HT-29 (cell line): ENCODE data around the gene SYNPO. TPM values are rescaled to one million over a fixed set of nuclear protein-coding genes. Genes with fewer than 3 reads are reported as not detected.

Source experiments
- DNase-seq: peaks from one replicate; pipeline ENCODE4 v3.0.0-alpha.2; 2015; ENCODE audit warnings: low spot score
- total RNA-seq: library from RNA; depleted of rRNA; stranded (reverse); fragments of >200 nt; shearing (Covaris generic); gene quantifications from 2 replicates; pipeline ENCODE4 v1.2.3, GENCODE V29; 2014; rRNA removed

SYNPO gene, protein sequence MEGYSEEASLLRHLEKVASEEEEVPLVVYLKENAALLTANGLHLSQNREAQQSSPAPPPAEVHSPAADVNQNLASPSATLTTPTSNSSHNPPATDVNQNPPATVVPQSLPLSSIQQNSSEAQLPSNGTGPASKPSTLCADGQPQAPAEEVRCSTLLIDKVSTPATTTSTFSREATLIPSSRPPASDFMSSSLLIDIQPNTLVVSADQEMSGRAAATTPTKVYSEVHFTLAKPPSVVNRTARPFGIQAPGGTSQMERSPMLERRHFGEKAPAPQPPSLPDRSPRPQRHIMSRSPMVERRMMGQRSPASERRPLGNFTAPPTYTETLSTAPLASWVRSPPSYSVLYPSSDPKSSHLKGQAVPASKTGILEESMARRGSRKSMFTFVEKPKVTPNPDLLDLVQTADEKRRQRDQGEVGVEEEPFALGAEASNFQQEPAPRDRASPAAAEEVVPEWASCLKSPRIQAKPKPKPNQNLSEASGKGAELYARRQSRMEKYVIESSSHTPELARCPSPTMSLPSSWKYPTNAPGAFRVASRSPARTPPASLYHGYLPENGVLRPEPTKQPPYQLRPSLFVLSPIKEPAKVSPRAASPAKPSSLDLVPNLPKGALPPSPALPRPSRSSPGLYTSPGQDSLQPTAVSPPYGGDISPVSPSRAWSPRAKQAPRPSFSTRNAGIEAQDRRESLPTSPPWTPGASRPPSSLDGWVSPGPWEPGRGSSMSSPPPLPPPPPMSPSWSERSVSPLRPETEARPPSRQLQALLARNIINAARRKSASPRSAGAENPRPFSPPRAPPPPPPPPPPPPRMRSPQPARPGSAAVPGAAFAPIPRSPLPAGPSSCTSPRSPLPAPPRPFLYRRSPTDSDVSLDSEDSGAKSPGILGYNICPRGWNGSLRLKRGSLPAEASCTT
- total RNA-seq = 0.44 and 0.56 TPM in 2 replicates

DNA sequence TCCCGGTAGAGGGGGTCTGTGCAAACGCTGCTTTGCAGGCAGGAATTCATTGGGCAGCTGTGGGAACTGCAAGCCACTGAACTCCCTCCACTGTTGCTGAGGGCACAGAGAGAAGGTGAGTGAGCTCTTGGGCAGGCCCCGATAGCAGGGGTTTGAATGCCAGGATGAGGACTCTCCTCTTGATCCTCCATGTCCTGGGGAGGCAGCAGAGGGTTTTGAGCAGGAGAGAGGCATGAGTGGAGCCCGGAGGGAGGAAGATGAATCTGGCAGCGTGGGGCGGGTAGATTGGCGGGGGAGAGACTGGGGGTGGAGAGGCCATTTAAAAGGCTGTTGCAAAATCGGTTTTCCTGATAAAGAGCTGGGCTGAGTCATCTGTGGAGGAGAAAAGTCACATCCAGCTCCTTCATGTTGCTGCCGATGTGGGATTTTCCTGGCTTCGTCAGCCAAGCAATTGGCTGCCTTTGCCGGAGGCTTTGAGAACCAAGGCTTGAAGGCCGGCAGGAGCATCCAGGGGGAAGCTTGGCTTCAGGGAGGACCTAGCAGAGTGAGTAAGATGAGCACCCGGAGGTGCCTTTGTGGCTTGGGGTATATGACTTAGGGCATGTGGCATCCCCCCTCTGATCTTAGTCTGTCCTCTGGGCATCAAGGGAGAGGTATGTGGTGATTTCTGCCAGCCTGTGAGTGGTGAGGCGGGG is at the start of gene SYNPO:
TSS of gene SYNPO (plus strand) at position 350 of the 695 bp plus-strand sequence. CDS start 7,616 bp downstream, outside the sequence.
- peak; percentile 52 for DNase-seq

DNA sequence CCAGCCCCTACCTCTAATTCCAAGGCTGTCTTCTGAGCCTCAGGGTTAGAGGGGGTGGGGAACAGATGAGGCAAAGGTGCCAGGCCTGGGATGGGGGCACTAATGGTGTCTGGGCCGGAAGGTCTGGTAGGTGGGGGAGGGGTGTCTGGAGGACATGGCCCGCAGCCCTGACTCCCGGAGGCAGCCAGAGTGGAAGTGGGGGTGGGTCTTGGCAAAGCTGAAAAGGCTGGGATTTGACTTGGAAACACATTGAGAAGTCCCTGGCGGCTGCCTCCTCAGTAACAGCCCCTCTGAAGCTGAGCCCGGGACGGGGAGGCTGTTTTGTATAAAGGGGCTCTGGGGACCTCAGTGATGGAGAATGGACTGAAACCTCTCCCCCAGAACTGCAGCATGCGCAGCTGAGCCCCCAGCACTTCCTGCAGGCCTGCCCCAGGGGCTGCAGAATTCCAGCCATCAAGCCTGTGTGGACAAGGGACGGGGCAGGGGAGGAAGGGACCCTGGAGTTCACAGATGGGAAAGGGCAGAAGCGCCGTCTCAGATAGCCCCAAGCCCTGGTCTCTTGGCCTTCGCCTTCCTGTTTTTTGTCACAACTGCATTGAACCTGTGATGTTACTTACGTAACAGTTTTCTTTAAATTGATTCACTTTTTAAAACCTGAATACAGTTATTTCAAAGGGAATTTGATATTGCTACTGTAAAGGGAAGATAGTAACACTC is 49.3 kb upstream of the SYNPO start:
- DNase-seq = no peak

DNA sequence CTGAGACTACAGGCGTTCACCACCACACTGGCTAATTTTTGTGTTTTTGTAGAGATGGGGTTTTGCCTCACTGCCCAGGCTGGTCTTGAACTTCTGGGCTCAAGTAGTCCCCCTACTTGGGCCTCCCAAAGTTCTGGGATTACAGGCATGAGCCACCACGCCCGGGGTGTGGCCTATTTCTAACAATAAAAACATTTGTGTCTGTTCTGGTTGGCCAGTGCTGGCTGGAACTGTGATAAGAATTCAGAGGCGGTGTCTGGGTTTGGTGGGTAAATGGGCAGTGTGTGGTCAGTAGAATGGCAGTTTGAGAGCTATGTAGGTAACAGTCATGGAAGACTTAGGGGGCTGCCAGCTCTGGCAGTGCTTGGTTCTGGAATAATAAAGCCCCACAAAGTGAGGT is 46.9 kb upstream of the SYNPO start:
- DNase-seq = no peak

DNA sequence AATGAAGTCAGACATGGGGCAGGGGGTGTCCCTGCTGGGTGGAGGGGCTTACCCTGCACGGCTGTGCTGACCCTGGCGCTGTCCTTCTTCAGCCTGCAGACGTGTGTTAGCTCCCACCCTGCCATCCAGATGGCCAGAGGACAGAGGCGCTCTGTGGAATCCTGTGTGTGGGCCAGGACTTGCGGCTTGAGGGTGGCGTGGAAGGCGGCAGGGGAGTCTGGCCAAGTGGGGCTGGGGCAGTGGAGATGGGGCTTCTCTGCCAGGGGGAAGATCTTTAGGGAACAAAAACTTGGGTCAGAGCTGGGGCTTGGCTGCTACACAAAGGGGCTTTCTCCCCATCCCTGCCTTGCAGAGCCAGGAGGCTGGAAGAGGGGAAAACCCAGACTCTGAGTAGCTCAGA is 46.5 kb upstream of the SYNPO start:
- DNase-seq = no peak

DNA sequence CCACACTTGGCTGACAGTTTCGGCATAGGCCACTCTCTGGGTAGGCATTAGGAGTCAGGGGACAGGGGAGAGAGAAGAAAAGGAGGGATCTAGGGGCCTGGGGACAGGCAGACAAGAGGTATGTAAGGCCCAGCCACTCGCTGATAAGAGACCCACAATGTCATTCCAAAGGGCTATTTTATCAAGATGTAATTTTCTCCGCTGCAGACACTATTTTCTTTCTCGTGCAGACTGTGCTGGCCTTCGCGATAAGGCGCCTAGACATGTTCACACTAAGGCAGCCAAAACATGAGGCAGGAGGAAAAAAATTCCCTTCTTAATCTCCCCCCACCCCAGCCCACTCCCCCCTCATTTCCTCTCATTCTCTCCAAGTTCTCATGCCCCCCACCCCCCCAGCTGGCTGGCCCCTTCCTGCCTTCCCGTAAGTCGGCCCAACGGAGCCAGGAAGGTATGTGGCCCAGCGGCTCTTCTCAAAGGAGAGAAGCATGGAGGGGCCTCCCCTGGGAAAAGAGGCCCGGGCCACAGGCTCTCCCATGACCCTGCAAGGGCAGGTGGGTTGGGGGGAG is 44.9 kb upstream of the SYNPO start:
- DNase-seq = no peak

DNA sequence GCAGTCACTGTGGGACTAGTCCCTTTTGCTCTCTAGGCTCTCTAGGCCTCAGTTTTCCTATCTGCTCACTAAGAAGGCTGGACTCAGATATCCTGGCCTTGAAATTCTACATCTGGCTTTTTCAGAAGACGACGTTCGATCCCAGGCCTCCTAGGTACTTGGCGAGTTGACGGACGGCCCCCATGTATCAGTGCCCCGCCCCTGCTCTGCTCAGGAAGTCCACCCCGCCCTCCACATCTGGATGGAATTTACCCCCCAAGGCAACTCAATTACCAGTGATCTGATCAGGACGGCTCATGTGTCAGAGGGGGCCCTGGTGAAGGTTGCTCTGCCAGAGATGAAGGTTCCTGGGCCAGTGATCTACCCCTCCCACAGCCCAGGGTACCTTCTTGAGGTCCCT is 44.1 kb upstream of the SYNPO start:
- no peak for DNase-seq

DNA sequence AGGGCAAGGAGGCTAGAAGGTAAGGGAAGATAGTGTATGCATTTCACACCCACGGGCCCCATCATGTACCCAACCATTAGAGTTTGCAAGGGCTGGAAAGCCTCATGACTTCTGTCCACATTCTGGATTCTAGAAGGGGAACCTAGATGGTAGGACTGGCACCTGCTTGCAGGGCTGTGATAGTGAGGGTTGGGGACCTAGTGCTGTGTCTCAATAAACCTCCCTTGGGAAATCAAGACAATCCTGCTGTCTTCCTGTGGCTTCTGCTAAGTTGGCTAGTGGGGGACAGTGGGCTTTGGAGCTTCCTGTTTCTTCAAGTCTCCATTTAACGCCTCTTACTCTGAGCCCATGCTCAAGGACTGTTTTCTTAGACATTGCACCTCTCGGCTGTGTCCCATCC is 43.6 kb upstream of the SYNPO start:
- DNase-seq = no peak

DNA sequence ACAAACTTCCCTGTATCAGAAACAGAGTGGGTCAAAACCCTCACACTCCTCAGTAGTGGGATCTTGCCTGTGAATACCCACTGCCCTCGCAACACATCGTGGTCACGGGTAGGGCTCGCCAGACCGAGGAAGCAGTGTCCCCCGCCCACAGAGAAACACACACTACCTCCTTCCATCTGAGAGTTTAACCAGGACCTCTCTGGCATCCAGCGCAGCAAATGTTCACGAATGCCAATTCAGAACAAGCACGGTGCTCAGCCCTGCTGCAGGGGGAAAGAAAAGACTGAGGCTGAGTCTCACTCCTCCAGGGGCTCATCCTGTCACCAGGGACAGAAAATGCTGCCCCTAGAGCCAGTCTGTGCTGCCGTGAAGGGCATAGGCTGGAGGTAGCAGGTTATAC is 42.5 kb upstream of the SYNPO start:
- no peak for DNase-seq

DNA sequence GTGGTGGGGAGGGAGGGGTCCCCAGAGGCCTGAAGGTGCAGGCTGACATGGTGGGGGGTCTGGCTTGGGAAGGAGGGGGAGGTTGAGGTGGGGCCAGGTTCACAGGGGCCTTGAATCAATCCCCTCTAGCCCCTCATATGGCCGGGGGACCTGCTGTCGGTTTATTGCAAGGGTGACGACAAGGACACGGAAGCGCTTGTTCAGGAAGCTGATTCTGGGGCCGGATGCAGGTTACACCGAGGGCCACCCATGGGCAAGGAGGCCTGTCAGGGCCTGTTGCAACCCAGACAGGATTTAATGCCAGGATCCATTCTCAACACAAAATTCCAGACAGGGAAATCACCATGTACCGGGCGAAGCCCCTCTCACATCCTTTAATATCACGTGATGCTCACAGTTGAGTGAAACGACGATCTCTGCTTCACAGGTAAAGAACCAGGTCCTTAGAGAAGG is 41.6 kb upstream of the SYNPO start:
- DNase-seq = no peak

DNA sequence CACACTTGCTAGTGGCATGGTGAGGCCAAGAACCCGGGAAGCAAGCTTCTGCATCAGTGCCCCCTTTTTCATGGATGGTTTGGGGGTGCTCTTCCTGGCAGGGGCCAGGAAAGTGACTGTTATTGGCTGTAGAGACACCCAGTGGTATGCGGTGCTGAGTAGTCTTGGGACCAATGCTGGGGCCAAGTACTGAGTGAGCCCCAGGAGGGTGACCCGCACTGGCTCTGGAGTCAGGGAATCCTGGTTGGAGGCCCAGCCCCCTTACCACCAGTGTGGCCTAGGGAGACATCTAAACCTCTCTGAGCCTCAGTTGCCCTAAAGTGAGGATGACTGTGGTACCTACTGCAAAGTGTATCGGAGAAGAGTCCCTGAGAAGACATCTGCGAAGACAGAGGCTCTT is 41.2 kb upstream of the SYNPO start:
- no peak for DNase-seq

DNA sequence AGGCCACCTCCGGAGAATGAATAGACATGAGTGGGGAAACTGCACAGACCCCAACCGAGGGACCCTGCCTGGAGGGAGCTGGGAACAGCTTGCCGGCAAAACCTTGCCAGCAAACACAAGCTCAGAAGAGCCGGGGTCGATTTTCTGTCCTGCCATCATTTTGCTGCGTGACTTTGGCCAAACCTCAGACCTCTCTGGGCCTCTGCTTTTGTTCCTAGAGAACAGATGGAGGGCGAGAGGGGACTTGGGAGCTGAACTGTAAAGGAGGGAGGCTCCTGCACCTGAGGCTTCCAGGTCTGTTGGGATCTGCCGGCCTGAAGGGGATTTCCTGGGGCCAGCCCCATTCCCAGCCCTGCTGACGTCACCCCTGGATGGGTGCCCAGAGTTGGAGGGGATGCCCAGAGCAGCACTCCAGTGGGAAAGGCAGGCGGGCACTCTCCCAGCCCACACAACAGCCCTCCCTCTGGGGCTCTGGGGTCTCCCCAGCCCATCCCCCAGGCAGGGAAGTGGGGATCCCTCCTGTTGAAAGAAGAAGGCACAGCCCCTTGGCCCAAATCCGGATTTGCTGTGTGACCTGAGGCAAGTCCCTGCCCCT is 40.4 kb upstream of the SYNPO start:
- DNase-seq = peak; percentile 56

DNA sequence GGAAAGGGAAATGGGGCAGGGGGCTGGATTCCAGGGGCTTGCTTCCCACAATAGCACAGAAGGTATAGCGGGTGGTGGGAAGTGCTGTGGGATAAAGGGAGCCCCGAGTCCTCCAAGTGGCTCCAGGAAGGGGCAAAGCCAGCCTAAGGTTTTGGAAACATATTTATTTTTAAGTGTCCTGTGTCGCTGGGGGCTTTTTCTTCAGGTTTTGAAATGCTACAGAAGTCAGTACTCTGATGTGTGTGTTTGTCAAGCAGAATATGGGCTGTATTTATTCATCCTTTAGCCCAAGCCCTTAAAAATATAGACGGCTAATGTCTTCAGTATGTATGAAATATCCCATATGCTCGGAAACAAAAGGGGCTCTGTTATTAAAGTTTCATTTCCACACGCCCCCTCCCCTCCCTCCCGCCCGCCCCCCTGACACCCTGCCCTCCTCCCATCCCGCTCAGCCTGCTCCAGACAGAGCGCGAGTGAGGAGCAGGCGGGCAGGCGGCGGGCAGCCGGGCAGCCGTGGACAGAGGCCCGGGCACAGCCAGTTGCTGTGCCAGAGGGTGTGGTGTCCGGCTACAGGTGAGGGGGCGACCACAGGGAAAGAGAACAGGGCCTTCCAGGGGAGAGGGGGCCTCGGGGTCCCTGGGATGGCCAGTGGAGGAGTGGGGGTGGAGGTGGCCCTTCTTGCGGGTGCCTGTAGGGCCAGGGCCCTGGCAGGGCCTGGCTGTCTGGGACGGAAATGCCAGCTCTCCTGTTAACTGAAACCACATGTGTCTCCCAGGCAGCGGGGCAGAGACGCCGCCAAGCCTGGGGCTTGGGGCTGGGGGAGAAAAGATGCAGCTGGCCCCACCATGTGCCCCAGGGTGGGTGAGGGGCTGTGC is 39.6 kb upstream of the SYNPO start:
- no peak for DNase-seq

DNA sequence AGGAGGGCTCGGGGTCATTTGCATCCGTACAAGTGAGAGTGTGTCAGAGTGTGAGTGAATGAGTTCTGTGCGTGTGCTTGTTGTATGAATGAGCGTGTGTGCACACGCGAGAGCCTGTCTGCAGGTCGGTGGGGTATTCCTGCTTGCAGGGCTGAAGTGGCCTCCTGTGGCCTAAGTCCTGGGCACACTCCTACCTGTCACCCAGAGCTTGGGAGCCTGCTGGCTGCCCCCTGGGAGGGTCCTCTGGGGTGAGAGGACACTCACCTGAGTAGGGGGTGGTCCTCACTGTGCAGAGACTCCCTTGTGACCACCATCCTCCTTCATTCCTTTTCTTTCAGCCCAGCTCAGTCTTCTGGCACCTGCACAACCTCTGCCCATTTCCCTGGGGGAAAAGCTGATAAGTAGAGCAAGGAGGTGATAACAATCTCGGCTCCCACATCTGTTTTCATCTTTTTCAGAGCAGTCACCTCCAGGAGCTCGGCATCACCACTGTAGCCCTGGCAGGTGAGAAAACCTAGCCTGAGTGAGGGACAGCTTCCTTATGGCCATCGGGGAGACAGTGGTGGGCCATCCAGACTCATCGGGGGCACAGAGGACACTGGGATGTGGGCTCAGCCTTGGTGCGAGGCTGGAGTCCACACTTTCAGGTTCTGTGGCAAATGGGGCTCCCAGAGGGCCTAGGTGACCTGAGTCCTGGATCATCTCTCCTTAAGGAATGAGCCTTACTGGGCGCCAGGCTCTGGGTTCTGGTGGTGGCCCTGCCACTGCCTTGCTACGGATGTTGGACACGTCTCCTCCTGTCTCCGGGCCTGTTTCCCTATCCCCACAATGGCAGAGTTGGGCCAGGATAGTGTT is 38.7 kb upstream of the SYNPO start:
- no peak for DNase-seq

DNA sequence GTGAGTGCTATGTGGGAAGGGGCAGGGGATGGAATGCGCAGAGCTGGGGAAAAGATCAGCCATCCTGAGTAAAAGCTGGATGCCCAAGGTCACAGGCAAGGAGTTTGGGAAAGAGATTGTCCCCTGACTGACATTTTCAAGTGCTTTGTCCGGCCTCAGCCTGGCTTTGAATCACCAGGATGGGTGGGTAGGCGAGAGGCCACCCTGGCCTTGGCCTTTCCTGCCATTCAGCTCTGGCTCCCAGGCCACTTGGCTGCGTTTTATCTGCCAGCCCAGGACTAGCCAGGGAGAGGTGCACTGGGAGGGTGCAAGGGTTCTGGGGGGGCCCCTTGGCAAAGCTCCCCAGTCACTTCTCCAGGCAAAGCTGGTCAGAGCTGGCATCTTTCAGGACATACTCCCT is 37.4 kb upstream of the SYNPO start:
- DNase-seq = no peak

DNA sequence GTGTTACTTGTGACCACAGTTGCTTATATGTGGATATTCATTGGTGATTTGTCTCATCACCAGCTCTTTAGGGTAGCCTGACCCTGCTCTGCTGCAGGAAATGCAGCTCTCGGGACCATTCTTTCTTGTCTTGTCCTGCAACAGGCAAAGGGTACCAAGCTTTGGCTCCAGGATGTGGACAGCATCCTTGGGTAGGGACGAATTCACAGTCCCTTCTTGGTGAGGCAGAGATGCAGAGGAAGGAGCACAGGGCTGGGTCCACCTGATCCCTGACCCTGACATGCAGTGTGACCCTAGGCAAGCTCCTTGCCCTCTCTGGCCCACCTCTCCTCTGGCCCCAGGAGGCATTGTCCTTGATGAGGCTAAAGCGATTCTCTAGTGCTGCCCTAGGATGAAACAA is 37.0 kb upstream of the SYNPO start:
- DNase-seq = no peak

DNA sequence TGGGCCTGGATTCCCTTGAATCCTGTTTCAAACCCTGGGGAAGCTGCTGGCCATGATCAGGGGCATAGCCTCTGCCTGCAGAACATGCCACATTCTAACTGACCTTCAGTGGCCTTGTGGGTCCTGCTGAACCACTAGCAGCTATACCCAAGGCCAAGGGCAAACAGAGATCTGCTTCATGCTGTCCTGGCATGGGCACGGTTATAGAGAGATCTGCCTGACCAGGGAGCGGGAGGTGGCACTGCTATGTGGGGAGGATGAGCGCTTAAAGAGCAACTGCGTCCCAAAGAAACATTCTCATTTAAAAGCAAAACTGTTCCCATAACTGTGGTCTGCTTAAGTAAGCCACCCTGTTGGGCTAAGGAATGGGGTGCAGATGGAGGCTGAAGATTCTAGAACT is 36.5 kb upstream of the SYNPO start:
- DNase-seq = no peak

DNA sequence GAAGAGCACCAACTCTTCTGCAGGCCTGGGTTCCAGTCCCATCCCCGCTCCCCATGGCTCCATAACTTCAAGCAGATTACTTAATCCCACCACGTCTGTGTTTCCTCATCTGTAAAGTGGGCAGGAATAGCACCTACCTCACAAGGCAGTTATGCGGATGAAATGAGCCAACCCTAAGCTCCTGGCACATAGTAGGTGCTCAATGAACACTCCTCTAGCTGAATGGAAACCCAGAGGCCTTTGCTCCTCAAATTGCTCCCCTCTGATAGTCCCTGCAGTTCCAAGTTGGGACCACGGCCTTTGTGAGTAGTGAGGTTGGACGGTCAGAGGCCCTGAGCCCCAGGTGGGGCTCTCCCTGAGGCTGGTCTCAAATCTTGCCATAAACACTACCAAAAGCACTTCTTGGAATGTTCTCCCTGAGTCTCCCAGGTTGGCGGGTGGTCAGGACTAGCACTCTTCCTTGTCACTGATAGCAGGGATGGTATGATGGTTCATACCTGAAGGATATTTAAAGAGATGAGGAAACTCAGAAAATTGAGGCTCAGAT is 35.5 kb upstream of the SYNPO start:
- DNase-seq = no peak

DNA sequence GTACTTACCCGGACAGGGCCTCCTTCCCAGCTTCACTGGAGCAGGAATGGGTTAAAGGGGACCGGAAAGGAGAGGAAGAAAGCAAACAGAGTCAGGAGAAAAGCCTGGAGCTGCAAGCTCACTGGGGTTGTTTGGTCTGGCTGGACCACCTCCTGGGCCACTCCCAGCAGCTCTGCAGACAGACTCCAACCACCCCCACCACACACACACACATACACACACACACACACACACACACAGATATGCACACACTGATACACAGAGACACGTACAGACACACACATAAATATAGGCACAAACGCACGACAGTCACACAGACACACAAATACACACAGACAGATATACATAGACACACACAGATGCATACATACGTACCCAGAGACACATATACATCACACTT is 34.9 kb upstream of the SYNPO start:
- no peak for DNase-seq
